Activated CD4-positive, alpha-beta T cell treated with anti-CD3 and anti-CD28 coated beads, Interleukin-2, amount 10 ng/mL, durations not matched to agents 24 days and 14 days (primary cell): ENCODE data around the gene SOX9. TPM values are rescaled to one million over a fixed set of nuclear protein-coding genes. Genes with fewer than 3 reads are reported as not detected.

Experiments used
- DNase-seq: peaks from one replicate; pipeline ENCODE4 v3.0.0; 2022
- H3K27ac Mint-ChIP-seq: one replicate; pipeline ENCODE4 v1.8.0; 2022; ENCODE audit warnings: mild to moderate bottlenecking, mixed read lengths
- H3K27me3 Mint-ChIP-seq: one replicate; pipeline ENCODE4 v1.8.0; 2022; ENCODE audit warnings: mixed read lengths
- H3K36me3 Mint-ChIP-seq: one replicate; pipeline ENCODE4 v1.8.0; 2022; ENCODE audit warnings: low read depth, mild to moderate bottlenecking, mixed read lengths
- H3K4me1 Mint-ChIP-seq: one replicate; pipeline ENCODE4 v1.8.0; 2021; ENCODE audit warnings: mixed read lengths
- H3K4me3 Mint-ChIP-seq: one replicate; pipeline ENCODE4 v1.8.0; 2022; ENCODE audit warnings: mild to moderate bottlenecking, moderate library complexity, mixed read lengths
- H3K9me3 Mint-ChIP-seq: one replicate; pipeline ENCODE4 v1.8.0; 2021; ENCODE audit warnings: mixed read lengths
- intact Hi-C: fragments of 100-400 bp; cut with micrococcal nuclease; formaldehyde crosslinking; loops from one replicate; pipeline ENCODE4 v1.15.1; 2023
- total RNA-seq: library from RNA; stranded (reverse); gene quantifications from 2 replicates; pipeline ENCODE4 v1.2.3, GENCODE V29; 2022

SOX9 gene
- total RNA-seq, 1 donor from 2014 or later = not detected

GRCh38 chr17:72117535-72118334 is 3.1 kb upstream of the SOX9 start:
- H3K27me3 Mint-ChIP-seq = peaks cover 62% of the 10 kb centered on the region
- H3K4me3 Mint-ChIP-seq = no peak overlapping the region
- intact Hi-C loops = loop anchor here (5.0 kb wide), 1 partner anchor 1480 kb away; no protein-coding TSS in a partner anchor
- H3K4me1 Mint-ChIP-seq = peaks cover 2% of the 10 kb centered on the region
- no peaks in the 10 kb centered on the region for H3K9me3 Mint-ChIP-seq
- peaks cover 2% of the 10 kb centered on the region for H3K36me3 Mint-ChIP-seq
- peak overlapping the region; percentile 53 for H3K27ac Mint-ChIP-seq
- no peak for DNase-seq

GRCh38 chr17:72118335-72119076 is 2.3 kb upstream of the SOX9 start:
- peaks cover 70% of the 10 kb centered on the region for H3K27me3 Mint-ChIP-seq
- peaks cover 6% of the 10 kb centered on the region for H3K4me1 Mint-ChIP-seq
- no peak overlapping the region for H3K4me3 Mint-ChIP-seq
- DNase-seq = peak; percentile 76
- peaks cover 5% of the 10 kb centered on the region for H3K36me3 Mint-ChIP-seq
- H3K9me3 Mint-ChIP-seq = no peaks in the 10 kb centered on the region
- intact Hi-C loops = loop anchor here (5.0 kb wide), 1 partner anchor 1481 kb away; no protein-coding TSS in a partner anchor
- peak overlapping the region; percentile 58 for H3K27ac Mint-ChIP-seq

- peaks cover 5% of the 10 kb centered on the region for H3K36me3 Mint-ChIP-seq
- H3K27ac Mint-ChIP-seq = no peak overlapping the region
- no peak for DNase-seq
- intact Hi-C loops = loop anchor here (5.0 kb wide), 1 partner anchor 1482 kb away; no protein-coding TSS in a partner anchor
- no peak overlapping the region for H3K4me3 Mint-ChIP-seq
- H3K27me3 Mint-ChIP-seq = peaks cover 73% of the 10 kb centered on the region
- H3K4me1 Mint-ChIP-seq = peaks cover 8% of the 10 kb centered on the region
- no peaks in the 10 kb centered on the region for H3K9me3 Mint-ChIP-seq
These were observed 1.5 kb upstream of the SOX9 start for GRCh38 chr17:72119077-72119872.

- intact Hi-C loops = loop anchor here (5.0 kb wide), 1 partner anchor 1483 kb away; no protein-coding TSS in a partner anchor
- H3K9me3 Mint-ChIP-seq = no peaks in the 10 kb centered on the region
- DNase-seq = peak; percentile 58
- H3K4me1 Mint-ChIP-seq = peaks cover 8% of the 10 kb centered on the region
- H3K4me3 Mint-ChIP-seq = no peak overlapping the region
- H3K36me3 Mint-ChIP-seq = peaks cover 5% of the 10 kb centered on the region
- H3K27me3 Mint-ChIP-seq = peaks cover 74% of the 10 kb centered on the region
- H3K27ac Mint-ChIP-seq = peak overlapping the region; percentile 68
These were observed 763 bp upstream of the SOX9 start for GRCh38 chr17:72119873-72120641.

- Mint-ChIP-seq H3K27me3 (peaks cover 66% of the 10 kb centered on the region), H3K36me3 (peaks cover 5% of the 10 kb centered on the region), H3K4me3 (no peak overlapping the region), H3K4me1 (peaks cover 8% of the 10 kb centered on the region), H3K9me3 (no peaks in the 10 kb centered on the region), H3K27ac (peak overlapping the region; percentile 63)
- DNase-seq = no peak
- intact Hi-C loops = no loop called here
These were observed 567 bp downstream of the SOX9 start for GRCh38 chr17:72121164-72122009.

- no peak for DNase-seq
- Mint-ChIP-seq H3K4me3 (no peak overlapping the region), H3K4me1 (peaks cover 8% of the 10 kb centered on the region), H3K27me3 (peaks cover 58% of the 10 kb centered on the region), H3K27ac (peak overlapping the region; percentile 63), H3K36me3 (peaks cover 5% of the 10 kb centered on the region), H3K9me3 (no peaks in the 10 kb centered on the region)
- intact Hi-C loops = no loop called here
These were observed 1.4 kb downstream of the SOX9 start for GRCh38 chr17:72122010-72122764.

- H3K27ac Mint-ChIP-seq = peak overlapping the region; percentile 65
- peaks cover 8% of the 10 kb centered on the region for H3K4me1 Mint-ChIP-seq
- intact Hi-C loops = no loop called here
- peaks cover 54% of the 10 kb centered on the region for H3K27me3 Mint-ChIP-seq
- no peak overlapping the region for H3K4me3 Mint-ChIP-seq
- H3K36me3 Mint-ChIP-seq = peaks cover 5% of the 10 kb centered on the region
- no peaks in the 10 kb centered on the region for H3K9me3 Mint-ChIP-seq
- DNase-seq = no peak
These were observed 2.1 kb downstream of the SOX9 start for GRCh38 chr17:72122765-72123529.

- Mint-ChIP-seq H3K4me3 (no peak overlapping the region), H3K27ac (no peak overlapping the region), H3K36me3 (peaks cover 4% of the 10 kb centered on the region), H3K27me3 (peaks cover 47% of the 10 kb centered on the region), H3K4me1 (peaks cover 5% of the 10 kb centered on the region), H3K9me3 (no peaks in the 10 kb centered on the region)
- intact Hi-C loops = no loop called here
- DNase-seq = no peak
These were observed 3.0 kb downstream of the SOX9 start for GRCh38 chr17:72123530-72124437.

GRCh38 chr17:72124438-72124775 is 3.6 kb downstream of the SOX9 start:
- Mint-ChIP-seq H3K9me3 (no peaks in the 10 kb centered on the region), H3K4me1 (peaks cover 5% of the 10 kb centered on the region), H3K27me3 (peaks cover 42% of the 10 kb centered on the region), H3K36me3 (peaks cover 4% of the 10 kb centered on the region), H3K27ac (no peak overlapping the region), H3K4me3 (no peak overlapping the region)
- DNase-seq = no peak
- intact Hi-C loops = no loop called here

- intact Hi-C loops = no loop called here
- peaks cover 35% of the 10 kb centered on the region for H3K27me3 Mint-ChIP-seq
- H3K36me3 Mint-ChIP-seq = peaks cover 4% of the 10 kb centered on the region
- DNase-seq = no peak
- H3K9me3 Mint-ChIP-seq = no peaks in the 10 kb centered on the region
- H3K4me1 Mint-ChIP-seq = peaks cover 5% of the 10 kb centered on the region
- no peak overlapping the region for H3K4me3 Mint-ChIP-seq
- no peak overlapping the region for H3K27ac Mint-ChIP-seq
These were observed 4.4 kb downstream of the SOX9 start for GRCh38 chr17:72125226-72125651.

GRCh38 chr17:72125742-72126141 is 4.9 kb downstream of the SOX9 start:
- intact Hi-C loops = no loop called here
- Mint-ChIP-seq H3K9me3 (no peaks in the 10 kb centered on the region), H3K36me3 (peaks cover 4% of the 10 kb centered on the region), H3K27ac (no peak overlapping the region), H3K4me1 (peaks cover 5% of the 10 kb centered on the region), H3K27me3 (peaks cover 31% of the 10 kb centered on the region), H3K4me3 (no peak overlapping the region)
- no peak for DNase-seq
